HEK293 (cell line): ENCODE measurements around the gene PHF21A.

Experiments used
- CTCF ChIP-seq: fragments of 450-650 bp; formaldehyde crosslinking; IDR thresholded peaks from 2 replicates; pipeline ENCODE4 v1.5.1; 2016; ENCODE audit warnings: missing biosample characterization, missing genetic modification characterization
- REST ChIP-seq: fragments of 450-650 bp; formaldehyde crosslinking; IDR thresholded peaks from 2 replicates; pipeline ENCODE4 v1.5.1; 2016; ENCODE audit warnings: missing biosample characterization, missing genetic modification characterization
- SCRT1 ChIP-seq: fragments of 450-650 bp; formaldehyde crosslinking; IDR thresholded peaks from 2 replicates; pipeline ENCODE4 v1.5.1; 2016; ENCODE audit warnings: missing biosample characterization, missing genetic modification characterization, borderline replicate concordance
- ZBTB26 ChIP-seq: fragments of 450-650 bp; formaldehyde crosslinking; optimal IDR thresholded peaks from 2 replicates; pipeline ENCODE3; 2016; ENCODE audit warnings: missing biosample characterization, mild to moderate bottlenecking, missing genetic modification characterization
- ZBTB44 ChIP-seq: fragments of 450-650 bp; IDR thresholded peaks from 2 replicates; pipeline ENCODE4 v1.5.1; 2018; ENCODE audit warnings: missing biosample characterization, mild to moderate bottlenecking, missing genetic modification characterization
- ZNF24 ChIP-seq: fragments of 450-650 bp; formaldehyde crosslinking; IDR thresholded peaks from 2 replicates; pipeline ENCODE4 v1.5.1; 2016; ENCODE audit warnings: missing biosample characterization, missing genetic modification characterization
- ZNF274 ChIP-seq, 2 experiments: fragments of 200-500 bp in 1 of 2; fragments of 450-650 bp in 1 of 2; sonication (Bioruptor generic) in 1 of 2; formaldehyde crosslinking in 1 of 2; IDR thresholded peaks; 2 replicates each; pipeline versions ENCODE4 v1.5.1 to v1.6.1; 2014 to 2016; ENCODE audit warnings: borderline replicate concordance in 1 of 2, inconsistent platforms in 1 of 2, low read length in 1 of 2, missing biosample characterization in 1 of 2, missing genetic modification characterization in 1 of 2
- ZNF626 ChIP-seq: fragments of 450-650 bp; sonication (Bioruptor Pico); formaldehyde crosslinking; IDR thresholded peaks from 2 replicates; pipeline ENCODE4 v1.5.1; 2018; ENCODE audit warnings: missing biosample characterization, missing genetic modification characterization, inconsistent platforms
- ZNF785 ChIP-seq: fragments of 450-650 bp; formaldehyde crosslinking; IDR thresholded peaks from 2 replicates; pipeline ENCODE4 v1.5.1; 2016; ENCODE audit warnings: missing biosample characterization, missing genetic modification characterization

- no peak for TF ChIP-seq ZNF785
- no peak for TF ChIP-seq ZBTB26 (tag by site-specific recombination)
- no peak for TF ChIP-seq REST
- TF ChIP-seq SCRT1 (tag by site-specific recombination), result no peak
- TF ChIP-seq CTCF, result no peak
- TF ChIP-seq ZNF626, result no peak
- no peak for TF ChIP-seq ZBTB44 (tag by site-specific recombination)
- TF ChIP-seq ZNF24 (tag by site-specific recombination), result no peak
- TF ChIP-seq ZNF274 (IDR thresholded peaks at IDR 0.05; ENCODE audit: low read length), result no peak
- TF ChIP-seq ZNF274 (tag by site-specific recombination; IDR thresholded peaks at IDR 0.05; ENCODE audit: borderline replicate concordance), result no peak
These were observed 58.1 kb downstream of the PHF21A start for GRCh38 chr11:46063138-46063537.
